Type B pancreatic cell (in vitro differentiated cells): ENCODE results near the gene MTURN. TPM values are rescaled to one million over a fixed set of nuclear protein-coding genes. Genes with fewer than 3 reads are reported as not detected.

ENCODE experiments used
- DNase-seq: peaks from one replicate; pipeline ENCODE4 v3.0.0; 2021; ENCODE audit warnings: mixed read lengths; ENCODE audit not compliant: unreplicated experiment; ENCODE audit errors: extremely low spot score
- H3K27ac Mint-ChIP-seq: 2 replicates; pipeline ENCODE4 v1.8.0; 2021; ENCODE audit warnings: mild to moderate bottlenecking, mixed read lengths
- H3K27me3 Mint-ChIP-seq: 2 replicates; pipeline ENCODE4 v1.8.0; 2021; ENCODE audit warnings: mixed read lengths
- H3K36me3 Mint-ChIP-seq: 2 replicates; pipeline ENCODE4 v1.8.0; 2021; ENCODE audit warnings: mixed read lengths
- H3K4me1 Mint-ChIP-seq: one replicate; pipeline ENCODE4 v1.8.0; 2021; ENCODE audit warnings: mixed read lengths; ENCODE audit not compliant: unreplicated experiment
- H3K4me3 Mint-ChIP-seq: 2 replicates; pipeline ENCODE4 v1.8.0; 2021; ENCODE audit warnings: mild to moderate bottlenecking, mixed read lengths
- H3K9me3 Mint-ChIP-seq: 2 replicates; pipeline ENCODE4 v1.8.0; 2021; ENCODE audit warnings: mixed read lengths
- total RNA-seq: library from RNA; stranded (reverse); gene quantifications from 2 replicates; pipeline ENCODE4 v1.2.1, GENCODE V29; 2021; ENCODE audit warnings: low replicate concordance
- TF ChIP-seq, protein P1 (sequence below): fragments of 200-600 bp; sonication (generic); conservative IDR thresholded peaks from 2 replicates; pipeline ENCODE4 v1.5.0; 2021; ENCODE audit warnings: antibody characterized with exemption, mild to moderate bottlenecking

The MTURN gene
- total RNA-seq, 1 donor from 2014 or later = 23.3 TPM

DNA sequence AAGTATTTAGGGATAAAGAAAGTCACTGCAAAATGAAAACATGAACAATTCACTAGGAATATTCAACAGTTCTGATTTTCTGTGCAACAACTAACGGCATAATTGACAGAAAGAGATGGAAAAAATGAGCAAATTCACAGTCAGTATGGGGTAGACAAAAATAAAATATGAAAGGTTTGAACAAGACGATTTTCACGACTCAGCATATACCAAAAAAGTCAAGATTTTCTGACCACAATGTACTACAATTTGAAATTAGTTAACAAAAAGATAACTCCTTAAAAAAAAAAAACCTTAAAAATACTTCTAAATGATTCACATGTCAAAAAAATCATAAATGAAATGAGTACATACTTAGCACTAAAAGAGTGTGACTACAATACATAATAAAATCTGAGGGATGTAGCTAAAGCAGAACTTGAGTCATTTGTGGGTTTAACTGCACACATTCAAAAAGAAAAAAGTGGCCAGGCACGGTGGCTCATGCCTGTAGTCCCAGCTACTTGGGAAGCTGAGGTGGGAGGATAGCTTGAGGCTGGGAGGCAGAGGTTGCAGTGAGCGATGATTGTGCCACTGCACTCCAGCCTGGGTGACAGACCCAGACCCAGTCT lies 22.6 kb upstream of the MTURN start:
- H3K36me3 Mint-ChIP-seq = peaks cover 14% of the 10 kb centered on the region
- H3K9me3 Mint-ChIP-seq = peaks cover 10% of the 10 kb centered on the region
- no peak overlapping the region for H3K4me3 Mint-ChIP-seq
- no peaks in the 10 kb centered on the region for H3K4me1 Mint-ChIP-seq
- no peak for DNase-seq
- TF ChIP-seq, protein P1, sequence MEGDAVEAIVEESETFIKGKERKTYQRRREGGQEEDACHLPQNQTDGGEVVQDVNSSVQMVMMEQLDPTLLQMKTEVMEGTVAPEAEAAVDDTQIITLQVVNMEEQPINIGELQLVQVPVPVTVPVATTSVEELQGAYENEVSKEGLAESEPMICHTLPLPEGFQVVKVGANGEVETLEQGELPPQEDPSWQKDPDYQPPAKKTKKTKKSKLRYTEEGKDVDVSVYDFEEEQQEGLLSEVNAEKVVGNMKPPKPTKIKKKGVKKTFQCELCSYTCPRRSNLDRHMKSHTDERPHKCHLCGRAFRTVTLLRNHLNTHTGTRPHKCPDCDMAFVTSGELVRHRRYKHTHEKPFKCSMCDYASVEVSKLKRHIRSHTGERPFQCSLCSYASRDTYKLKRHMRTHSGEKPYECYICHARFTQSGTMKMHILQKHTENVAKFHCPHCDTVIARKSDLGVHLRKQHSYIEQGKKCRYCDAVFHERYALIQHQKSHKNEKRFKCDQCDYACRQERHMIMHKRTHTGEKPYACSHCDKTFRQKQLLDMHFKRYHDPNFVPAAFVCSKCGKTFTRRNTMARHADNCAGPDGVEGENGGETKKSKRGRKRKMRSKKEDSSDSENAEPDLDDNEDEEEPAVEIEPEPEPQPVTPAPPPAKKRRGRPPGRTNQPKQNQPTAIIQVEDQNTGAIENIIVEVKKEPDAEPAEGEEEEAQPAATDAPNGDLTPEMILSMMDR = no peak
- H3K27ac Mint-ChIP-seq = no peak overlapping the region
- H3K27me3 Mint-ChIP-seq = no peaks in the 10 kb centered on the region

DNA sequence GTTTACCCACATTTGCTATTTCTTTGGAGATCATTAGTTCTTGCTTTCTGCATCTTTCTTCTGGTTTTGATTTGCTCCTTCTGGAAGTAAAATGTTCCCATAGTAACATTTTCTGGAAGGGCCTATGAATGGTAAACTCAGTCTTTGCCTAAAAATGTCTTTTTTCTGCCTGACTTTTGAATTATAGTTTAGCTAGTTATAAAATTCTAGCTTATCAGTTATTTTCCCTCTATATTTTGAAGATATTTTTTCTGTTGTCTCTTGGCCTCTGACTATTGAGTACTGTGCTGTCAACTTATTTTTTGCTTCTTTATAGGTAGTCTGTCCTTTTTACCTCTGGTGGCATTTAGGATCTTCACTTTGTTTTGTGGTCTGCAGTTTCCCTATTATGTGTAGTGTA lies 21.6 kb upstream of the MTURN start:
- Mint-ChIP-seq H3K36me3 (peaks cover 14% of the 10 kb centered on the region), H3K9me3 (peaks cover 10% of the 10 kb centered on the region), H3K27ac (no peak overlapping the region), H3K4me1 (no peaks in the 10 kb centered on the region), H3K27me3 (no peaks in the 10 kb centered on the region), H3K4me3 (no peak overlapping the region)
- TF ChIP-seq, protein P1 = no peak
- no peak for DNase-seq

- Mint-ChIP-seq H3K36me3 (peaks cover 14% of the 10 kb centered on the region), H3K4me1 (no peaks in the 10 kb centered on the region), H3K4me3 (no peak overlapping the region), H3K27ac (no peak overlapping the region), H3K27me3 (no peaks in the 10 kb centered on the region), H3K9me3 (peaks cover 10% of the 10 kb centered on the region)
- TF ChIP-seq, protein P1 = no peak
- DNase-seq = no peak
These were observed 20.1 kb upstream of the MTURN start for GRCh38 chr7:30114536-30115238.

DNA sequence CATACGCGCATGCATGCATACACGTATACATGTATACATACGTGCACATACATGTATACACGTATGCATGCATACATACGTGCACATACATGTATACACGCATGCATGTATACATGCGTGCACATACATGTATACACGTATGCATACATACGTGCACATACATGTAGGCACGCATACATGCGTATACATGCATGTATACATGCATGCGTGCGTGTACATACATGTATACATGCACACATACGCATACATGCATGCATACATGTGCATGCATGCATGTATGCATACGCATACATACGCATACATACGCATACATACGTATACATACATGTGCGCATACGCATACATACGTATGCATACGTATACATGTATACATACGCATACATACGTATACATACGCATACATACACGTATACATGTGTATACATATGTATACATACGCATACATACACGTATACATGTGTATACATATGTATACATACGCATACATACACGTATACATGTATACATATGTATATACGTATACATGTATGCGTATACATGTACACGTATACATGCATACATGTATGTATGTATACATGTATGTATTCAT lies 19.0 kb upstream of the MTURN start:
- H3K4me3 Mint-ChIP-seq = no peak overlapping the region
- H3K27ac Mint-ChIP-seq = no peak overlapping the region
- H3K27me3 Mint-ChIP-seq = no peaks in the 10 kb centered on the region
- H3K9me3 Mint-ChIP-seq = peaks cover 10% of the 10 kb centered on the region
- peaks cover 10% of the 10 kb centered on the region for H3K36me3 Mint-ChIP-seq
- no peaks in the 10 kb centered on the region for H3K4me1 Mint-ChIP-seq
- TF ChIP-seq, protein P1 = no peak
- no peak for DNase-seq

DNA sequence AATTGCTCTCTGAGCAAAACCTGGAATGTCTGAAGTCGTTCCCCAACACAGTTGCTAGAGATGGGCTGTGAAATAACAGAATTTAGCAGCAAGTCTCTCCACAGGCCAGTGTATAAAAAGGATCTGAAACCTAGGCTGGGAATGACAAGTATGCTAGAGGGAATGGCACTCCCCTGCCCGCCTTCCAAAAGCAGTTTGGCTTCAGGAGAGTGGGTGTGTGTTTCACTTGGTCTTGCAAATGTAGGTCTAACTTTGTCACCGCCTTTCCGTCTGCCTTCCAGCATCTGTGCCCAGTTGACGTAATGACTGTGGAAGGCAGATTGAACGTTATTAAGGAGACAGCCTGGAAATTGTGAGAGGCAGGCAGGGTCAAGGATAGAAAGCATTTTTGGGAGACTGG lies 18.0 kb upstream of the MTURN start:
- Mint-ChIP-seq H3K4me3 (no peak overlapping the region), H3K9me3 (peaks cover 10% of the 10 kb centered on the region), H3K27me3 (no peaks in the 10 kb centered on the region), H3K27ac (no peak overlapping the region), H3K4me1 (no peaks in the 10 kb centered on the region), H3K36me3 (peaks cover 10% of the 10 kb centered on the region)
- DNase-seq = no peak
- TF ChIP-seq, protein P1 = no peak
